Endodermal cell (in vitro differentiated cells): ENCODE measurements around the gene ARMH3. TPM values are rescaled to one million over a fixed set of nuclear protein-coding genes. Genes with fewer than 3 reads are reported as not detected.

Source experiments
- DNase-seq: peaks from one replicate; pipeline ENCODE4 v3.0.0-alpha.2; 2017
- H3K27ac ChIP-seq: 2 replicates; pipeline ENCODE4 v1.5.1; 2013; ENCODE audit warnings: mild to moderate bottlenecking, low read depth, low read length, moderate library complexity
- H3K27me3 ChIP-seq: 2 replicates; pipeline ENCODE4 v1.6.1; 2013; ENCODE audit warnings: mild to moderate bottlenecking, low read length, moderate library complexity; ENCODE audit not compliant: insufficient read depth, control insufficient read depth, poor library complexity, severe bottlenecking
- H3K36me3 ChIP-seq: 2 replicates; pipeline ENCODE4 v1.7.0; 2013; ENCODE audit warnings: mild to moderate bottlenecking, low read length, moderate library complexity; ENCODE audit not compliant: control insufficient read depth, insufficient read depth
- H3K4me1 ChIP-seq: one replicate; pipeline ENCODE4 v1.7.0; 2013; ENCODE audit warnings: low read length; ENCODE audit not compliant: control insufficient read depth, insufficient read depth
- H3K4me3 ChIP-seq: 2 replicates; pipeline ENCODE4 v1.5.1; 2013; ENCODE audit warnings: mild to moderate bottlenecking, low read length, moderate library complexity
- H3K9ac ChIP-seq: 2 replicates; pipeline ENCODE4 v1.6.1; 2013; ENCODE audit warnings: mild to moderate bottlenecking, low read length, moderate library complexity; ENCODE audit not compliant: poor library complexity, severe bottlenecking; ENCODE audit errors: extremely low read depth
- H3K9me3 ChIP-seq: 2 replicates; pipeline ENCODE4 v1.6.1; 2013; ENCODE audit warnings: mild to moderate bottlenecking, low read length, moderate library complexity; ENCODE audit not compliant: control insufficient read depth
- H3K27ac Mint-ChIP-seq: 2 replicates; pipeline ENCODE4 v1.8.0; 2020; ENCODE audit warnings: mixed read lengths
- H3K27me3 Mint-ChIP-seq: 2 replicates; pipeline ENCODE4 v1.8.0; 2021; ENCODE audit warnings: mild to moderate bottlenecking, mixed read lengths; ENCODE audit not compliant: insufficient read depth
- H3K36me3 Mint-ChIP-seq: 2 replicates; pipeline ENCODE4 v1.8.0; 2020; ENCODE audit warnings: low read depth, mixed read lengths
- H3K4me1 Mint-ChIP-seq: 2 replicates; pipeline ENCODE4 v1.8.0; 2020; ENCODE audit warnings: mixed read lengths
- H3K4me3 Mint-ChIP-seq: 2 replicates; pipeline ENCODE4 v1.8.0; 2020; ENCODE audit warnings: mild to moderate bottlenecking, moderate library complexity, mixed read lengths
- H3K9me3 Mint-ChIP-seq: 2 replicates; pipeline ENCODE4 v1.8.0; 2020; ENCODE audit warnings: mild to moderate bottlenecking, mixed read lengths
- CTCF ChIP-seq: fragments of 200-600 bp; sonication (generic); conservative IDR thresholded peaks from 2 replicates; pipeline ENCODE4 v1.5.0; 2021; ENCODE audit warnings: antibody characterized with exemption, mild to moderate bottlenecking
- WGBS, 2 experiments: methylation state at CpG; one replicate each; pipeline versions ENCODE4 v1.1.5 to v1.1.7; 2013; ENCODE audit warnings: missing lambda C conversion rate in 2 of 2, mixed read lengths in 1 of 2; ENCODE audit not compliant: insufficient coverage in 1 of 2, insufficient read length in 1 of 2; 5-methylcytosine and 5-hydroxymethylcytosine counted together
- total RNA-seq, 2 donors: library from RNA; stranded (reverse); fragmentation: NEBNext Ultra II Directional in 1 of 2; extraction: Animal tissue kit (Norgen Biotek cat#: 25700) in 1 of 2; gene quantifications; 2 replicates in 1 of 2; 3 replicates in 1 of 2; pipeline ENCODE4 v1.2.1, GENCODE V29; 2021

The ARMH3 gene
- total RNA-seq, 2 donors from 2014 or later, result 18.0 to 19.7 TPM

DNA sequence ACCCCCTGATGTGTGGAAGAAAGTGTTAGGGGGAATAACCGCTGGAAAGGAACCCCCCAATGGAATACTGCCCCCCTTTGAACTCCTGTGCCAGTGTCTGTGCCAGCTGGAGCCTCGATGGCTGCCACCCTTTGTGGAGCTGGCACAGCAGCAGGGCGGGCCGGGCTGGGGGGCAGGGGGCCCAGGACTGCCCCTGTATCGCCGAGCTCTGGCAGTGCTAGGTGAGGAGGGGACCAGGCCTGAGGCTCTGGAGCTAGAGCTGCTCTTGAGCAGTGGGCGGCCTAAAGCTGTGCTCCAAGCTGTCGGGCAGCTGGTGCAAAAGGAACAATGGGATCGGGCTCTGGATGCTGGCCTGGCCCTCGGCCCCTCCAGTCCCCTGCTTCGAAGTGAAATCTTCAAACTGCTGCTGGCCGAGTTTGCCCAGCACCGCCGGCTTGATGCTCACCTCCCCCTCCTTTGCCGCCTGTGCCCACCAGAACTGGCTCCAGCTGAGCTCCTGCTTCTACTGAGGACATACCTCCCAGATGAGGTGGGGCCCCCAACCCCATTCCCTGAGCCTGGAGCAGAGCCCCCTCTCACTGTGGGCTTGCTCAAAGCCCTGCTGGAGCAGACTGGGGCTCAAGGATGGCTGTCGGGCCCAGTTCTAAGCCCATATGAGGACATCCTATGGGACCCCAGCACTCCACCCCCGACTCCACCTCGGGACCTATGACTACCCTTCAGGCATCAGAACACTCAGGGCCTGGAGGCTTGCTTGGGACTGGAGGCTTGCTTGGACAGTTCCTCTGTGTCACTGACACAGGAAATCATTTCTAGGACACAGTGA lies 11.3 kb upstream of the ARMH3 start:
- no peak for DNase-seq
- Mint-ChIP-seq H3K4me3 (peak overlapping the region; percentile 16), H3K27ac (no peak overlapping the region), H3K4me1 (no peaks in the 10 kb centered on the region), H3K36me3 (peaks cover 6% of the 10 kb centered on the region), H3K27me3 (peaks cover 8% of the 10 kb centered on the region), H3K9me3 (no peaks in the 10 kb centered on the region)
- Histone ChIP-seq H3K27ac (no peak overlapping the region), H3K9ac (no peak overlapping the region), H3K4me1 (peaks cover 5% of the 10 kb centered on the region), H3K36me3 (no peaks in the 10 kb centered on the region), H3K9me3 (no peaks in the 10 kb centered on the region), H3K27me3 (peaks cover 12% of the 10 kb centered on the region), H3K4me3 (no peak overlapping the region)
- no peak for TF ChIP-seq CTCF
- 93 to 94% methylated on average over 16 to 18 of the region's 18 CpGs for WGBS, 2 experiments

DNA sequence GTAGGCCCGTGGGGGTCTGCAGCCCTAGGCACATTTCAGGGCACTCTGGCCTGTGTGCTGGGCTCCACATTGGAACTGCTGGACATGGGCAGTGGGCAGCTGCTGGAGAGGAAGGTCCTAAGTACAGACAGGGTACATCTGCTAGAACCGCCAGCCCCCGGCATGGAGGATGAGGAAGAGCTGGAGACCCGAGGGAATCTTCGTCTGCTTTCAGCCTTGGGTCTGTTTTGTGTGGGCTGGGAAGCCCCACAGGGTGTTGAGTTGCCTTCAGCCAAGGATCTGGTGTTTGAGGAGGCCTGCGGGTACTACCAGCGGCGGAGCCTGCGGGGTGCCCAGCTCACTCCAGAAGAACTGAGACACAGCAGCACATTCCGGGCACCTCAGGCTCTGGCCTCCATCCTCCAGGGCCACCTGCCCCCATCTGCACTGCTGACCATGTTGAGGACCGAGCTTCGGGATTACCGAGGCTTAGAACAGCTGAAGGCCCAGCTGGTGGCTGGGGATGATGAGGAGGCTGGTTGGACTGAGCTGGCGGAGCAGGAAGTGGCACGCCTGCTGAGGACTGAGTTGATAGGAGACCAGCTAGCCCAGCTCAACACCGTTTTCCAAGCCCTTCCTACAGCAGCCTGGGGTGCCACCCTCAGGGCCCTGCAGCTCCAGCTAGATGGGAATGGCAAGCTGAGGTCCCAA lies 10.6 kb upstream of the ARMH3 start:
- Histone ChIP-seq H3K27ac (no peak overlapping the region), H3K4me1 (peaks cover 5% of the 10 kb centered on the region)
- H3K9me3 Mint-ChIP-seq, result no peaks in the 10 kb centered on the region

More for the DNA sequence above, 10.6 kb upstream of the ARMH3 start:
- H3K36me3 ChIP-seq, result no peaks in the 10 kb centered on the region
- H3K9me3 ChIP-seq, result no peaks in the 10 kb centered on the region
- peaks cover 12% of the 10 kb centered on the region for H3K27me3 Mint-ChIP-seq
- H3K4me3 ChIP-seq, result peak overlapping the region; percentile 84
- H3K4me3 Mint-ChIP-seq, result peak overlapping the region; percentile 69
- no peak for DNase-seq
- H3K4me1 Mint-ChIP-seq, result no peaks in the 10 kb centered on the region
- TF ChIP-seq CTCF, result no peak
- no peak overlapping the region for H3K27ac Mint-ChIP-seq
- H3K36me3 Mint-ChIP-seq, result peaks cover 6% of the 10 kb centered on the region
- H3K9ac ChIP-seq, result peak overlapping the region; percentile 49
- WGBS, 2 experiments, result 93 to 100% methylated on average over 2 to 16 of the region's 16 CpGs
- H3K27me3 ChIP-seq, result peaks cover 12% of the 10 kb centered on the region
